ENCODE data around the gene CST8.

Gene CST8

DNA sequence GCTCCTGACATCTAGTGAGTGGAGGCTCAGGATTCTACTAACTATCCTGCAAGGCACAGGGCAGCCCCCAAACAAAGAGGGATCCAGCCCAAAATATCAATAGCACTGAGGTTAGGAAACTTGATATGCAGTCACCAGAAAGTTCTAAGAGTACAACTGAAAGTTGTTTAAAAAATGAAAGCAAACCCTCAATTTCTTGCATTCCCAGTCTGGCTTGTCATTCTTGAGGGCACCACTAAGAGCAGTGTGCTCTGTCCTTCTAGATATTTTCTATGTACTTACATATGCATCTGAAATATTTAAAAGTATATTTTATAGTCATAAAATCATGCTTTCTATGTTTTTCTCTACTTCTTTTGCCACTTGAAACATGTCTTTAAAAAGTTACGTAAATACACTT is 35.9 kb downstream of the CST8 start:
- DNase-seq = no peak

DNA sequence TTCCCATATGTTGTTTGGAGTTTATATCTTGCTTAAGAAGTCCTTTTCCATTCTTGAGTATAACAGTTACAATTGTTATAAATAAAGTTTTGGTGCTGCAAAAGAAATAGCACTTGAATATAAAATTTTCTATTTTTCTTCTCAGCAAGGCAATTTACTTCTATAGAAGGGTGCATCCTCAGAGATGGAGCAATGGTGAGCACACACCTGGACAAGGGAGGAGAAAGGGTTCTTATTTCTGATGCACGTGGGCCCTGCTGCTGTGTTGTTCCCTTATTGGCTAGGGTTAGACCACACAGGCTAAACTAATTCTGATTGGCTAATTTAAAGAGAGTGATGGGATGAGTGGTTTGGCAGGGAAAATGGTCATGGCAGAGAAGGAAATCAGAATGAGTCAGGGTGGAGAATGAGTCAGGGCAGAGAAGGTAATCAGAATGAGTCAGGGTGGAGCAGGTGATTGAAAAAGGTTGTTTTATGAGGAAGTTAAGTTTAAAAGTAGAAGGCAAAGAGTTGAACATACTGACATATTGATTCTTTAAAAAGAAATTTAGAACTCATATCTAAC is 38.0 kb downstream of the CST8 start:
- no peak for DNase-seq

DNA sequence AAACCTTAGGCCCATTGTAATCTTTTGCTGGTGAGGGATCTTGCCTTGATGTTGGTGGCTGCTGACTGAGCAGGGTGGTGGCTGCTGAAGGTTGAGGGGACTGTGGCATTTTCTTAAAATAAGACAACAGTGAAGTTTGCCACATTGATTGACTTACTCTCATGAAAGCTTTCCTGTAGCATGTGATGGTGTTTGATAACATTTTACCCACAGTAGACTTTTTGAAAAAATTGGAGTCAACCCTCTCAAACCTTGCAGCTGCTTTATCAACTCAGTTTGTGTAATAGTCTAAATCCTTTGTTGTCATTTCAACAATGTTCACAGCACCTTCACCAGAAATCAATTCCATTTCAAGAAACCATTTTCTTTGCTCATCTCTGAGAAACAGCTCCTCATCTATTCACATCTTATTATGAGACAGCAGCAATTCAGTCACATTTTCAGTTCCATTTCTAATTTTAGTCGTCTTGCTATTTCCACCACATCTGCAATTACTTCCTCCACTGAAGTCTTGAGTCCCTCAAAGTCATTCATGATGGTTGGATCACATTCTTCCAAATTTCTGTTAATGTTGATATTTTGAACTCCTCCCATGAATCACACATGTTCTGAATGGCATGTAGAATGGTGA is 40.1 kb downstream of the CST8 start:
- DNase-seq = no peak

DNA sequence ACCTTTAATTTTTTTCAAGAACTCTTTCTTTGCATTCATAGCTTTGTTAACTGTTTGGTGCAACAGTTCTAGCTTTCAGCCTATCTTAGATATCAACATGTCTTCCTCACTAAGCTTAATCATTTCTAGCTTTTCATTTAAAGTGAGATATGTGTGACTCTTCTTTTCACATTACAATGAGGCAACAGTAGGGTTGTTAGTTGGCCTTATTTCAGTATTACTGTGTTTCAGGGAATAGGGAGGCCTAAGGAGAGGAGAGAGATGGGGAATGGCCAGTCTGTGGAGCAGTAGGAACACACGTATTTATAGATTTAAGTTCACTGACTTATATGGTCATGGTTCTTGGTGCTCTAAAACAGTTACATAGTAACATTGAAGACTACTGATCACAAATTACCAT is 41.6 kb downstream of the CST8 start:
- DNase-seq = no peak

DNA sequence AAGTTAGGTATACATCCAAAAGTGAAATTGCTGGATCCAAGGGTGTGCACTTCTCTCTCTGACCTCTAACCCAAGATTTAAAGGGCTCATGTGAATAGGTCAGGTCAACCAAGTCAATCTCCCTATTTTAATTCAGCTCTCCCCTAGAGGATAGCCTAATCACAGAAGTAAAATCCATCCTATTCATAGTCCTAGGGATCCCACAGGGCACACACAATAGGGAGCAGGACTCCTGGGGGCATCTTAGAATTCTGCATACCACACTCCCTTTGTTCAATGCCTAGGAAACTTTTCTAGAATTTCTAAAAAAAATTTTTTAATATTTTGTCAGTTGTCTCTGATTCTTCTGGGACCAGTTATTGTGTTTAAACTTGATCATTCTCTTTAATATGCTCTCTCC is 42.2 kb downstream of the CST8 start:
- no peak for DNase-seq

DNA sequence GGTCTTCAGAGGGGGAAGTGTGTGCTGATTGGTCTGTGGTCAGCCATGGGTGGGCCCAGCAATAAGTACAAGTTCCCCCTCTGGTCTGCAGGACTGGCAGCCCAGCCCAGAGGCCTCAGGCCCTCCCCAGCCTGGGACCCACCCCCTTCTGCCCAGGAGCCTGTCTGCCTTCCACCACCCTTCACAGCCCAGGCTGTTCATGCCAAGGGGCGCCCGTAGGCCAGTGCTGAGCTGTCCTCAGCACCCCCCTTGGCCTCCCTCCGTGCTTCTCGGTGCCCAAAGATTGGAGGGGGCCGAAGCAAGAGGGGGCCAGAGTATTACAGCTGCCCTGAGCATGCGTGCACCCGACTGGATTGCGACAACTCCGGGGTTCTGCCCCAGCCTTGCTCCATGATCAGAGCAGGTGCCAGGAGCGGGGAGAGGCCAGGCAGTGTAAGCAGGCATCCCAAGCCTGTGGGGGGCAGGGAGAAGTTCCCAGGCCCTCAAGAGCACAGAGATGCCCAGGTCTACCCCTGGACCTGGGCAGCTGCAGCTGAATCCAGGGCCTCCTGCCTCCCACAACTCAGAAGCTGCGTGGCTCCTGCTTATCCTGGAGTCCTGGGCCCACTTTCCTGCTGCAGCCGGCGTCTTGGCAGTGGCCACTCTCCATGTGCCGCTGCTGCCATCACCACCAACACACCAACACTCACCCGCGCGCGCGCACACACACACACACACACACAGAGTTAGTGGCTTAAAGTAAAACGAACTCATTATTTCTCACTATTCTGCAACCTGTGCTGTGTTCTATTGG is 44.1 kb downstream of the CST8 start:
- DNase-seq = no peak

DNA sequence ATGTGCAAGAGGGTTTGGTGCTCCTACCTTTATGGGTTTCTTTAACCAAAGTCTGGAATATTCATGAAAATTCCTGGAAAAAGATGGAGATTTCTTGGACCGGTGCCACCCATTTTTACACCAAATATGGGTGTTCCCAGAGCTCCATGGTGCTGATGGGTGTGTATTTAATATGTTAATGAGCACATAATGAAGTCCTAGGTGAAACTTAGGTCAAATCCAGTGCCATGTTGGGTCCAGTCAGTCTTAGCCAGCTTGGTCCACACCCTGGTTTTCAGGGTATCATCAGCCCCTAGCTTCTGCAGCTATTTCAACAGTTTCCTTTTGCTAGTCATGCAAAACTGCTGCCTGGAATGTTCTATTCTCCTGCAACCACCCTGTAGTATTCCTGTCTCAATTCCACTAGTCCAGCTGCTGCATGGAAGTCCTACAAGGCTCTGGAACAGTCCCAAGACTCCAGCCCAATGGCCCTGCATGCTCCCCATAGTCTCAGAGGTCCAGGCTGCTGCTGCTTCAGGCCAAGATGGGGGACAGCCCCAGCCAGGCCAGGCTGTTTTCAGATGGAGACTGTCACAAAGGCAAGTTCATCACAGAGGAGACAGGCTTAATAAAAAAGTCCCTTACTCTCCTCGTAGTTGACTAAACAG is 45.5 kb downstream of the CST8 start:
- no peak for DNase-seq

DNA sequence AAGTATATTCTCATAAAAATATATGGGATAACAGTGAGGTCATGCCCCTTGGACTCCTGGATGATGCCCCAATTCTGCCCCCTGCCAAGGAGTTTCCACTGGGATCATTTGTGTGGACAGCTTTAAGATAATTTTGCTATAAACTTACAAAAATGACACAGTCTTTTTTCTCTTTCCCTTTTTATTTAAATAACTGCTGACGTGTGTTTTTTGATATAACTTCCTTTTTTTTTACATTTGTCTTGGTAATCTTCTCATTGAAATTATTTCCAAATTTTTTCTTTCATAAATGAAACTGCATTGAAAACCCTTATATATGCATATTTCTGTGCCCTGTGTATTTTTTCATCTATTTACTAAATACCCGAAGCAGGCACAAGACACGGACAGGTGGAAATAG is 46.1 kb downstream of the CST8 start:
- no peak for DNase-seq

DNA sequence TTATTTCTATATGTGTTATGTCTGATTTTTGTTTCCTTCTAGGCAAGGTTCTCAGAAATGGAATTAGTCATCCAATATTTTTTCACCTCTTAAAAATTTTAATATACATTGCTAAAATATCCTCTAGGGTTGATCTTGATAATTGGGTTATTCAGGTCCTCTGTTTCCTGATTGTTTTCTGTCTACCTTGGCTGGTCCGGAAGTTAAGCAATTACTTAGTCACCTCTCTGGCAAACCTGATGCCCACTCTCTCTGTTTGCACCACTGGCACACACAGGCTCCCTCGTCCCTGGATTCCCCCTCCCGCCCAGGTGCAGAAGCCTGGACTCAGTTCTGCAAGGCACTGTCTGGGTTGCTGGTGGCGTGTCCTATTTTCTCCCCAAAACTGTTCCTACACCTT is 49.7 kb downstream of the CST8 start:
- no peak for DNase-seq

DNA sequence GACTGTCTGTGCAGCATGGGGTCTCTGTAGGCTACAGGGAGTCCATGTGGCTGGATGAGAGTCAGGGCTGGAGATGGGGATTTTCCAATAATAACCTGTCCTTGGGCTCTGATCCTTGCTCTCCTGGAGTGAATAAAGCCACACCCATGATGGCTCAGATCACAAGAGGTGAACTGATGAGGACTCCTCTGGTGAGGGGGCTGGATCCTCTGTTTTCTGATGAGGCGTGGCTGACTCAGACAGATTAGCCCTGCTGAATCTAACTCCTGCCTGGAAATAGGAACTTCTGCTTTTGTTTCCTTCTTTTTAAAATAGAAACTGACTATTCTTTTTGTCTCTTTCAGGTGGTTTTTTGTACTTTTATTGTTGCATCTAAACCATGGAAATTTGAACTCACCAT is 50.4 kb downstream of the CST8 start:
- DNase-seq = no peak

DNA sequence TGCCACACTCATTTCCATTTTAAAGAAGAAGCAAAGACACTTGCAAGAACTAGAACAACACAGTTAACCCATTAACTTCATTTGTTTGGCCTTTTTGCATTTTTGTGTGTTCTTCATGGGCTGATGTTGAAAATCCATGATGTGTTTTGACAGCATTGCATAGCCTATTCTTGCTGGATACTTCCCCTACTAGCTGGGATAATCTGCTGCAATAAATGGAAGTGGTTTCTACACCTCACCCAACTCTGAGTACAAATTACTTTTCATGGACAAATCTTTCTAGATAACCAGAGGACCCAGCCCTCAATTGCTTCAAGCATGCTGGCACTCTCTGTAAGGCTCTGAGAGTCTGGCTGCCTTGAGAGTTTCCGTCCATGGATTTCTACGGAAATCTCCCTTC is 50.9 kb downstream of the CST8 start:
- no peak for DNase-seq

DNA sequence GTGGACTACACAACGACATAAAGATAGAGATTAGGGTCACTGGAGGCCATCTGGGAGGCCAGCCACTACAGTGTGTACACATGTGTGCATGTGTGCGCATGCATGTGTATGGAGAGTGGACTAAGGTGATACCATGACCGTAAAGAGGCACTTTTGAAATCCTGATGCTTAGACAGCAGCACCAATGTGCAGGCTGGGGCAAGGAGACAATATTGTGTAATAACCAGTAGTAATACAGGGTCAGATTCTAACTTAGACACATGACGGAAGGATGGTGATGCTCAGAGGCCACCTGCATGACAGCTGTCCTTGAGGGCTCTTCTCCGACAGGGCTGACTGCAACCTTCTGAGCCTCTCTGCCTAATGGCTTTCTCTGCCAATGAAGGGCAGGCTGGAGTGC is 51.9 kb downstream of the CST8 start:
- no peak for DNase-seq

DNA sequence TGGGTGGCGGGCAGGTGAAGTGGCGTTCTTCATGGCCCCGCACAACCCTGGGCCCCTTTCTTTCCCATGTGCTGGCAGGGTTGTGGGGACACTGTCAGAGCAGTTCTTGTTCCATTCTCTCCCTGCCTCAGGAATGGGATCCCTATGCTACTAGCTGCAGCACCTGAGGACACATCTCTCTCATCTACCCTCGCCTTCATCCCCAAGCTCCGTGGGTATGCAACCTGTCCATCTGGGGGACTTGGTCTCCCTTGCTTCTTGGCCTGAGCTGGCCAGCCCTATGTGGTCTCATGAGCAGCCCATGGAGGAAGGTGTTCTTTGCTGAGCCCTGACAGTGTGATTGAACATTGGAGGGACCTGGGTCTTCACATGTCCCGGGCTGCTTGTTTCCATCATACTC is 53.2 kb downstream of the CST8 start:
- DNase-seq = no peak
